RWPE2 (cell line): ENCODE measurements around the gene PROCA1.
A peak's percentile ranks its signal among the peaks of the same experiment; 100 is the strongest.
"Not testable (repeated sequence)": the region's sequence is repeated elsewhere in the genome, so short reads cannot be mapped to it uniquely, and the experiment has no call there.

Source experiments
- ATAC-seq: fragments of 200-7000 bp; cut with Tn5 transposase; 3 replicates; pipeline ENCODE4 v1.9.1; 2021; ENCODE audit warnings: low read depth
- DNase-seq: peaks from one replicate; pipeline ENCODE4 v3.0.0-alpha.2; 2020; ENCODE audit warnings: low spot score
- H3K27ac ChIP-seq: fragments of 450-650 bp; 2 replicates; pipeline ENCODE4 v1.5.1; 2017; ENCODE audit warnings: mild to moderate bottlenecking; ENCODE audit not compliant: poor library complexity, severe bottlenecking
- H3K27me3 ChIP-seq: fragments of 250-450 bp; sonication (Bioruptor Pico); 2 replicates; pipeline ENCODE4 v1.5.1; 2021; ENCODE audit warnings: mild to moderate bottlenecking, moderate library complexity; ENCODE audit not compliant: insufficient read depth, poor library complexity, severe bottlenecking
- H3K36me3 ChIP-seq: fragments of 250-450 bp; sonication (Bioruptor Pico); 2 replicates; pipeline ENCODE4 v1.5.1; 2020; ENCODE audit warnings: low read depth, mild to moderate bottlenecking, moderate library complexity
- H3K4me1 ChIP-seq: fragments of 250-450 bp; sonication (Bioruptor Pico); 2 replicates; pipeline ENCODE4 v1.5.1; 2021; ENCODE audit warnings: mild to moderate bottlenecking, moderate library complexity; ENCODE audit not compliant: insufficient read depth, poor library complexity, severe bottlenecking
- H3K4me3 ChIP-seq: fragments of 250-450 bp; sonication (Bioruptor Pico); 2 replicates; pipeline ENCODE4 v1.5.1; 2021; ENCODE audit warnings: mild to moderate bottlenecking, moderate library complexity; ENCODE audit not compliant: severe bottlenecking
- H3K9me3 ChIP-seq: fragments of 250-450 bp; sonication (Bioruptor Pico); 2 replicates; pipeline ENCODE4 v1.5.1; 2021; ENCODE audit warnings: mild to moderate bottlenecking, moderate library complexity; ENCODE audit not compliant: severe bottlenecking
- CTCF ChIP-seq: fragments of 450-650 bp; IDR thresholded peaks from one replicate; pipeline ENCODE4 v1.5.1; 2017; ENCODE audit warnings: mild to moderate bottlenecking, moderate library complexity; ENCODE audit not compliant: poor library complexity, severe bottlenecking

Gene PROCA1

GRCh38 chr17:28723159-28723835, 11.6 kb upstream of the PROCA1 start:
- peak overlapping the region; percentile 92 for H3K27ac ChIP-seq
- no peak for TF ChIP-seq CTCF
- no peaks in the 10 kb centered on the region for H3K27me3 ChIP-seq
- DNase-seq, result no peak
- ATAC-seq, result no peak
- no peaks in the 10 kb centered on the region for H3K9me3 ChIP-seq
- H3K4me1 ChIP-seq, result peaks cover 30% of the 10 kb centered on the region
- no peak overlapping the region for H3K4me3 ChIP-seq
- H3K36me3 ChIP-seq, result peaks cover 51% of the 10 kb centered on the region

- no peak for DNase-seq
Observed at GRCh38 chr17:28722417-28723158, 10.9 kb upstream of the PROCA1 start.

GRCh38 chr17:28720997-28721329, 9.3 kb upstream of the PROCA1 start:
- H3K36me3 ChIP-seq, result peaks cover 59% of the 10 kb centered on the region
- ATAC-seq, DNase-seq, H3K9me3 ChIP-seq, H3K27me3 ChIP-seq: not testable (repeated sequence)
- peak overlapping the region; percentile 56 for H3K4me3 ChIP-seq
- H3K4me1 ChIP-seq, result peaks cover 26% of the 10 kb centered on the region
- H3K27ac ChIP-seq, result peak overlapping the region; percentile 92

More at GRCh38 chr17:28722417-28723158, 10.9 kb upstream of the PROCA1 start:
- H3K27me3 ChIP-seq, result no peaks in the 10 kb centered on the region
- no peak for TF ChIP-seq CTCF
- H3K4me3 ChIP-seq, result no peak overlapping the region
- peak overlapping the region; percentile 92 for H3K27ac ChIP-seq
- H3K4me1 ChIP-seq, result peaks cover 28% of the 10 kb centered on the region
- peaks cover 51% of the 10 kb centered on the region for H3K36me3 ChIP-seq
- H3K9me3 ChIP-seq, result no peaks in the 10 kb centered on the region
- ATAC-seq, result no peak

- ATAC-seq, result no peak
Observed at GRCh38 chr17:28720247-28720996, 8.7 kb upstream of the PROCA1 start.

More at GRCh38 chr17:28720247-28720996, 8.7 kb upstream of the PROCA1 start:
- H3K27me3 ChIP-seq, result no peaks in the 10 kb centered on the region
- no peak for DNase-seq
- H3K27ac ChIP-seq, result peak overlapping the region; percentile 92
- H3K9me3 ChIP-seq, result no peaks in the 10 kb centered on the region
- H3K4me1 ChIP-seq, result peaks cover 26% of the 10 kb centered on the region
- peak overlapping the region; percentile 56 for H3K4me3 ChIP-seq
- peak; percentile 13 for TF ChIP-seq CTCF
- H3K36me3 ChIP-seq, result peaks cover 62% of the 10 kb centered on the region
